Measurements from ENCODE around the gene MED17. TPM values are rescaled to one million over a fixed set of nuclear protein-coding genes. Genes with fewer than 3 reads are reported as not detected.

The MED17 gene, protein sequence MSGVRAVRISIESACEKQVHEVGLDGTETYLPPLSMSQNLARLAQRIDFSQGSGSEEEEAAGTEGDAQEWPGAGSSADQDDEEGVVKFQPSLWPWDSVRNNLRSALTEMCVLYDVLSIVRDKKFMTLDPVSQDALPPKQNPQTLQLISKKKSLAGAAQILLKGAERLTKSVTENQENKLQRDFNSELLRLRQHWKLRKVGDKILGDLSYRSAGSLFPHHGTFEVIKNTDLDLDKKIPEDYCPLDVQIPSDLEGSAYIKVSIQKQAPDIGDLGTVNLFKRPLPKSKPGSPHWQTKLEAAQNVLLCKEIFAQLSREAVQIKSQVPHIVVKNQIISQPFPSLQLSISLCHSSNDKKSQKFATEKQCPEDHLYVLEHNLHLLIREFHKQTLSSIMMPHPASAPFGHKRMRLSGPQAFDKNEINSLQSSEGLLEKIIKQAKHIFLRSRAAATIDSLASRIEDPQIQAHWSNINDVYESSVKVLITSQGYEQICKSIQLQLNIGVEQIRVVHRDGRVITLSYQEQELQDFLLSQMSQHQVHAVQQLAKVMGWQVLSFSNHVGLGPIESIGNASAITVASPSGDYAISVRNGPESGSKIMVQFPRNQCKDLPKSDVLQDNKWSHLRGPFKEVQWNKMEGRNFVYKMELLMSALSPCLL
- total RNA-seq (ENCODE audit: low replicate concordance) = 17.5 and 18.7 TPM in 2 replicates

DNA sequence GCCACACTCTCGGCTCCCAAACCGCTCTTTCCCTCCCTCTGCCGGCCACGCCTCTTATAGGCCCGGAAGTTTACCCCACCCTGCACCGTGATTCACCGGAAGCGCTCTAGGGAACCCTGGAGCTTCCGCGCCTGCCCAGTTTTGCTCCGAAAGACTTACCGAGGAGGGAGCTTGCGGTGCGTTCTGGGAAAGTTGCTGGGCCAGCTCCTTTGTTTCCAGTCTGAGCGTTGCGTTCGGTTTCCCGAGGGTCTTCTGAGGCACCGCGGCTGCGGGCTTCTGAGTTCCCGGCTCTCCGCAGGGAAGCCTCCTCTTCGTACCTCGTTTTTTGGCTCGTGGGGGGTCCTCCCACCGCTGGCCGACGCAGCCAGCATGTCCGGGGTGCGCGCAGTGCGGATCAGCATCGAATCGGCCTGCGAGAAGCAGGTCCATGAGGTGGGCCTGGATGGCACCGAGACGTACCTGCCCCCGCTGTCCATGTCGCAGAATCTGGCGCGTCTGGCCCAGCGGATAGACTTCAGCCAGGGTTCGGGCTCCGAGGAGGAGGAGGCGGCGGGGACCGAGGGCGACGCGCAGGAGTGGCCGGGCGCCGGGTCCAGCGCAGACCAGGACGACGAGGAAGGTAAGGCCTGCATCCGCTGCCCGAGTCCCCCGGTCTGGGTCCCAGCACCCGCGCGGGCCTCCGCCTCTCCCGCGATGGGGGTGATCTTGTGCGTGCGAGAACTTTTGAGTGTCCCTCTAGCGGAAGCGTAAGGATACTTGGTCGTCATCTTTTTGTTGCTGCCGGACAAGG is at the start of gene MED17:
TSS of gene MED17 (plus strand) at position 138 of the 790 bp plus-strand sequence. CDS start at position 370, 232 bp downstream.

DNA sequence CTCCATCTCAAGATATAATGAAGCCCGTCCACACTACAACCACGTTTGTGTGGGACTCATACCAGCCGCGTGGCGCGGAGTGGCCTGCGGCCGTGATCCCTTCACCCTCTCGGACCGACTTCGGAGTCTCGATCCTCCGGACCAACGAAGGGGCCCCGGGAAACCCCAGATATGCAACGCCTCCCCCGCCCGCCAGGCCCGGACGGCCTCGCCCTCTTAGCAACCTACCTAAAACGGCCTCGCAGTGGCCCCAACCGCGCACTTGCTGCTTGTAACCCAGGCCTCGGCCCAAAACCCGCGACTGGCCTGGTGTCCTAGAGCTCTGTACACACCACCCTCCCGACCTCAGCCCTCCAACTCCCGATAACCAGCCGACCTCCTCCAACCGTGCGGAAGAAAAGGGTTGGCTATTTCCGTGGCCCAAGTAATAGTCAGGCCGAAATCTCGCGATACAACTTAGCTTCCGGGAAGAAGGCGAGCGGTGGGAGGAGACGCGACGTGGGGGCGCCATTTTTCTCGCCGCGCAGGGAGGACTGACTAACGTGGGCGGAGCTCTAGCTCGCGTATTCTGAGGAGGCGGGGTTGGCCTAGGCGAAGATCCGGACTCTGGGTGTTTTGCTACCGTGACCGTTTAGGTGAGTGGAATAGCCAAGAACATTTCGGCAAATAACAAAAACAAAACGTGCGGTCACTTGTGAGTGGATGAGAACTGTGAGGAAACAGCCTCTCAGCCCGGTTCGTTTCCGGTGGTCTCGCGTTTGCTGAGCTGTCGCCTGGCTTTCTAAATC is 42.8 kb upstream of the MED17 start, which contains the start of the genes C11orf54 and TAF1D:
TSS of gene C11orf54 (plus strand) at position 579 of the 788 bp plus-strand sequence. CDS start 5,722 bp downstream, outside the sequence.
TSS of gene TAF1D (minus strand) at position 402 of the 788 bp plus-strand sequence. CDS start 2,191 bp downstream, outside the sequence.

DNA sequence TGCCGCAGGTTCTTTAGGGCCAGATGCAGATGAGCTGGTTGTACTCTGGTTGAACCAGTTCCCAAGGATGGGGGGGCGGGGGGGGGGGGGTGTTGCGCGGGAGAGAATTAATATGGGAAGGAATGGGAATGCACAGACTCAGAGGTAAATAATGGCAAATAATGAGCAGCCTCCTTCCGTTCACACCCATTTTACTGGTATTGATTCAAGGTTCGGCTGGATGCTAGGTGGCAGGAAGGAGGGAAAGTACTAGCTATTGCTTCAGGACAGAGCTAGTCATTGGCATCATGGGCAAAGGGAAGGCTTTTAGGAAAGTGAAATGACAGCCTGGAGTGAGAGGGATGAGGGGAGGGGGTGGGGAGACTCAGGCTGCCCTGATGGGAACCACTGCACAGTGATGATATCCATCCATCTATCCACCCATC is 66.5 kb downstream of the MED17 start, which contains the start of gene VSTM5:
TSS of gene VSTM5 (minus strand) at position 25 of the 425 bp plus-strand sequence. CDS start 116 bp downstream, outside the sequence.

Other genes with a start within 250 kb of the MED17 start
- 7.3 and 15.0 TPM in 2 replicates for gene SMCO4, start 240.9 kb upstream of the MED17 start, total RNA-seq (ENCODE audit: low replicate concordance)
- 5.7 and 9.8 TPM in 2 replicates for gene CEP295, start 122.6 kb upstream of the MED17 start, total RNA-seq (ENCODE audit: low replicate concordance)
- gene TAF1D, start 42.8 kb upstream of the MED17 start, total RNA-seq (ENCODE audit: low replicate concordance) = 53.6 and 147 TPM in 2 replicates
- 4.0 and 10.1 TPM in 2 replicates for gene C11orf54, start 42.6 kb upstream of the MED17 start, total RNA-seq (ENCODE audit: low replicate concordance)
- gene VSTM5, start 66.3 kb downstream of the MED17 start, total RNA-seq (ENCODE audit: low replicate concordance) = under 0.01 TPM in 1 of 2 replicates, not detected in the other
- gene HEPHL1, start 237.1 kb downstream of the MED17 start, total RNA-seq (ENCODE audit: low replicate concordance) = 0.30 TPM in 1 of 2 replicates, not detected in the other